ENCODE measurements around the gene P2RX7. TPM values are rescaled to one million over a fixed set of nuclear protein-coding genes. Genes with fewer than 3 reads are reported as not detected.

The P2RX7 gene
- total and polyA plus RNA-seq, 8 donors = 0.77 to 8.8 (median 1.4) TPM

- no peak for TF ChIP-seq CTCF (IDR thresholded peaks at IDR 0.05)
- FAIRE-seq = no peak
- Histone ChIP-seq H3K27ac (no peak overlapping the region), H3K4me3 (no peak overlapping the region), H3K4me1 (no peaks in the 10 kb centered on the region), H3K27me3 (no peaks in the 10 kb centered on the region), H3K9me3 (no peaks in the 10 kb centered on the region), H3K36me3 (no peaks in the 10 kb centered on the region)
- 86 to 88% methylated on average over 14 of the region's 14 CpGs for WGBS, 2 donors
- intact Hi-C loops (cut with DNase I) = no loop called here
- DNase-seq = no peak
- no peak for ATAC-seq
These were observed 34.6 kb downstream of the P2RX7 start for GRCh38 chr12:121167232-121167820.

GRCh38 chr12:121167951-121168350, 35.3 kb downstream of the P2RX7 start:
- Histone ChIP-seq H3K4me1 (peaks cover 0 to 1% (median 0%) of the 10 kb centered on the region in 3 donors), H3K9me3 (no peaks in the 10 kb centered on the region), H3K4me3 (no peak overlapping the region), H3K27ac (no peak overlapping the region), H3K36me3 (no peaks in the 10 kb centered on the region), H3K27me3 (no peaks in the 10 kb centered on the region)
- no peak for TF ChIP-seq CTCF (IDR thresholded peaks at IDR 0.05)
- ATAC-seq (no peak), FAIRE-seq (no peak), DNase-seq (no peak)
- WGBS, 2 donors = 58 to 73% methylated on average over 3 of the region's 3 CpGs
- intact Hi-C loops (cut with DNase I) = no loop called here

GRCh38 chr12:121170151-121170550, 37.5 kb downstream of the P2RX7 start:
- no peaks in the 10 kb centered on the region for H3K36me3 ChIP-seq
- no peak overlapping the region for H3K27ac ChIP-seq
- no peaks in the 10 kb centered on the region for H3K9me3 ChIP-seq
- DNase-seq = no peak
- WGBS, 2 donors = 81 to 85% methylated on average over 5 of the region's 5 CpGs
- no peak overlapping the region for H3K4me3 ChIP-seq
- intact Hi-C loops (cut with DNase I) = no loop called here
- peaks cover 6 to 19% (median 9%) of the 10 kb centered on the region in 3 donors for H3K4me1 ChIP-seq
- ATAC-seq = no peak
- TF ChIP-seq CTCF (IDR thresholded peaks at IDR 0.05) = no peak
- FAIRE-seq = no peak
- H3K27me3 ChIP-seq = no peaks in the 10 kb centered on the region

GRCh38 chr12:121170611-121171260, 38.1 kb downstream of the P2RX7 start:
- H3K27ac ChIP-seq = no peak overlapping the region
- H3K27me3 ChIP-seq = no peaks in the 10 kb centered on the region
- peaks cover 6 to 19% (median 9%) of the 10 kb centered on the region in 3 donors for H3K4me1 ChIP-seq
- no peaks in the 10 kb centered on the region for H3K9me3 ChIP-seq
- DNase-seq = no peak
- WGBS, 2 donors = 82 to 86% methylated on average over 14 of the region's 14 CpGs
- H3K4me3 ChIP-seq = no peak overlapping the region
- TF ChIP-seq CTCF (IDR thresholded peaks at IDR 0.05) = no peak
- intact Hi-C loops (cut with DNase I) = no loop called here
- H3K36me3 ChIP-seq = no peaks in the 10 kb centered on the region
- no peak for FAIRE-seq
- ATAC-seq = no peak

GRCh38 chr12:121172145-121172544, 39.5 kb downstream of the P2RX7 start:
- TF ChIP-seq CTCF (IDR thresholded peaks at IDR 0.05) = no peak
- no peaks in the 10 kb centered on the region for H3K27me3 ChIP-seq
- H3K36me3 ChIP-seq = no peaks in the 10 kb centered on the region
- intact Hi-C loops (cut with DNase I) = no loop called here
- no peak overlapping the region for H3K27ac ChIP-seq
- 91 to 94% methylated on average over 6 of the region's 6 CpGs for WGBS, 2 donors
- no peaks in the 10 kb centered on the region for H3K9me3 ChIP-seq
- no peak overlapping the region for H3K4me3 ChIP-seq
- no peak for ATAC-seq
- peaks cover 6 to 19% (median 9%) of the 10 kb centered on the region in 3 donors for H3K4me1 ChIP-seq
- no peak for DNase-seq
- FAIRE-seq = no peak

All from pancreas (tissue), 10 donors.